ENCODE results near the gene NEU1. TPM values are rescaled to one million over a fixed set of nuclear protein-coding genes. Genes with fewer than 3 reads are reported as not detected.
"Not testable (repeated sequence)": the region's sequence is repeated elsewhere in the genome, so short reads cannot be mapped to it uniquely, and the experiment has no call there.

The NEU1 gene
- total and polyA plus RNA-seq, 4 donors, result 53.2 to 82.5 (median 70.5) TPM

DNA sequence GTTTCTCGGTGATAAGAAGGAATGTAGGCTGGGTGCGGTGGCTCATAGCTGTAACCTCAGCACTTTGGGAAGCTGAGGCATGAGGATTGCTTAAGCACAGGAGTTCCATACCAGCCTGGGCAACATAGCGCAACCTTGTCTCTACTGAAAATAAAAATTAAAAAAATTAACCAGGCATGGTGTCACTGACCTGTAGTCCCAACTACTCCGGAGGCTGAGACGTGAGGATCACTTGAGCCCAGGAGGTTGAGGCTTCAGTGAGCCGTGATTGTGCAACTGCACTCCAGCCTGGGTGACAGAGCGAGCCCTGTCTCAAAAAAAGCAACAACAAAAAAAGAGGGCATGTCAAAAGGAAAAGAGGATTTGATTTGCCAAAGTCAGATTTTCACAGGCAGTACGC, 3.9 kb downstream of the NEU1 start:
- ATAC-seq (ENCODE audit: insufficient read depth, low FRiP score), result no peak
- no peaks in the 10 kb centered on the region for H3K27me3 ChIP-seq (ENCODE audit: control insufficient read depth in 3 of 3, insufficient read depth in 3 of 3, low read length in 2 of 3)
- no peak overlapping the region for H3K9ac ChIP-seq (ENCODE audit: insufficient read depth in 1 of 2, low read length in 2 of 2)
- no peak overlapping the region for H3K4me3 ChIP-seq
- no peaks in the 10 kb centered on the region for H3K9me3 ChIP-seq (ENCODE audit: control insufficient read depth in 4 of 4, insufficient read depth in 3 of 4, low read length in 3 of 4)
- WGBS, 2 donors, result 90 to 95% methylated on average over 8 of the region's 8 CpGs
- TF ChIP-seq, protein P1, sequence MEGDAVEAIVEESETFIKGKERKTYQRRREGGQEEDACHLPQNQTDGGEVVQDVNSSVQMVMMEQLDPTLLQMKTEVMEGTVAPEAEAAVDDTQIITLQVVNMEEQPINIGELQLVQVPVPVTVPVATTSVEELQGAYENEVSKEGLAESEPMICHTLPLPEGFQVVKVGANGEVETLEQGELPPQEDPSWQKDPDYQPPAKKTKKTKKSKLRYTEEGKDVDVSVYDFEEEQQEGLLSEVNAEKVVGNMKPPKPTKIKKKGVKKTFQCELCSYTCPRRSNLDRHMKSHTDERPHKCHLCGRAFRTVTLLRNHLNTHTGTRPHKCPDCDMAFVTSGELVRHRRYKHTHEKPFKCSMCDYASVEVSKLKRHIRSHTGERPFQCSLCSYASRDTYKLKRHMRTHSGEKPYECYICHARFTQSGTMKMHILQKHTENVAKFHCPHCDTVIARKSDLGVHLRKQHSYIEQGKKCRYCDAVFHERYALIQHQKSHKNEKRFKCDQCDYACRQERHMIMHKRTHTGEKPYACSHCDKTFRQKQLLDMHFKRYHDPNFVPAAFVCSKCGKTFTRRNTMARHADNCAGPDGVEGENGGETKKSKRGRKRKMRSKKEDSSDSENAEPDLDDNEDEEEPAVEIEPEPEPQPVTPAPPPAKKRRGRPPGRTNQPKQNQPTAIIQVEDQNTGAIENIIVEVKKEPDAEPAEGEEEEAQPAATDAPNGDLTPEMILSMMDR (IDR thresholded peaks at IDR 0.05; ENCODE audit: control extremely low read depth, extremely low read depth), result no peak
- peaks cover 0 to 14% (median 5%) of the 10 kb centered on the region in 5 donors for H3K4me1 ChIP-seq (ENCODE audit: control insufficient read depth in 5 of 5, insufficient read depth in 5 of 5, low read length in 5 of 5)
- DNase-seq, result no peak
- H3K27ac ChIP-seq (ENCODE audit: low read depth in 1 of 2, low read length in 1 of 2), result no peak overlapping the region
- H3K36me3 ChIP-seq (ENCODE audit: control insufficient read depth in 4 of 4, insufficient read depth in 4 of 4, low read length in 4 of 4), result peaks cover 6 to 31% (median 11%) of the 10 kb centered on the region in 4 donors

DNA sequence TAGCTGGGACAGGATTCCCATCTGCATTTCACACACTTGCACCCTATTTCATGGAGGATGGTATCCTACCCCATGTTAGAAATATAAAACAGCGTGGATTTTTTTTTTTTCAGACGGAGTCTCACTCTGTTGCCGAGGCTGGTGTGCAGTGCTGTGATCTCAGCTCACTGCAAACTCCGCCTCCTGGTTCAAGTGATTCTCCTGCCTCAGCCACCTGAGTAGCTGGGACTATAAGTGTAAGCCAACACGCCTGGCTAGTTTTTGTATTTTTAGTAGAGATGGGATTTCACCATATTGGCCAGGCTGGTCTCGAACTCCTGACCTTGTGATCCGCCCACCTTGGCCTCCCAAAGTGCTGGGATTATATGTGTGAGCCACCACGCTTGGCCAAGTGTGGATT, 4.8 kb downstream of the NEU1 start:
- not testable (repeated sequence) for H3K4me3 ChIP-seq; DNase-seq; H3K9ac ChIP-seq (ENCODE audit: insufficient read depth in 1 of 2, low read length in 2 of 2); H3K9me3 ChIP-seq (ENCODE audit: control insufficient read depth in 4 of 4, insufficient read depth in 3 of 4, low read length in 3 of 4); H3K27me3 ChIP-seq (ENCODE audit: control insufficient read depth in 3 of 3, insufficient read depth in 3 of 3, low read length in 2 of 3); H3K27ac ChIP-seq (ENCODE audit: low read depth in 1 of 2, low read length in 1 of 2); ATAC-seq (ENCODE audit: insufficient read depth, low FRiP score); H3K4me1 ChIP-seq (ENCODE audit: control insufficient read depth in 5 of 5, insufficient read depth in 5 of 5, low read length in 5 of 5)
- peaks cover 6 to 31% (median 11%) of the 10 kb centered on the region in 4 donors for H3K36me3 ChIP-seq (ENCODE audit: control insufficient read depth in 4 of 4, insufficient read depth in 4 of 4, low read length in 4 of 4)
- 88 to 95% methylated on average over 8 of the region's 8 CpGs for whole genome bisulfite sequencing, 2 donors

DNA sequence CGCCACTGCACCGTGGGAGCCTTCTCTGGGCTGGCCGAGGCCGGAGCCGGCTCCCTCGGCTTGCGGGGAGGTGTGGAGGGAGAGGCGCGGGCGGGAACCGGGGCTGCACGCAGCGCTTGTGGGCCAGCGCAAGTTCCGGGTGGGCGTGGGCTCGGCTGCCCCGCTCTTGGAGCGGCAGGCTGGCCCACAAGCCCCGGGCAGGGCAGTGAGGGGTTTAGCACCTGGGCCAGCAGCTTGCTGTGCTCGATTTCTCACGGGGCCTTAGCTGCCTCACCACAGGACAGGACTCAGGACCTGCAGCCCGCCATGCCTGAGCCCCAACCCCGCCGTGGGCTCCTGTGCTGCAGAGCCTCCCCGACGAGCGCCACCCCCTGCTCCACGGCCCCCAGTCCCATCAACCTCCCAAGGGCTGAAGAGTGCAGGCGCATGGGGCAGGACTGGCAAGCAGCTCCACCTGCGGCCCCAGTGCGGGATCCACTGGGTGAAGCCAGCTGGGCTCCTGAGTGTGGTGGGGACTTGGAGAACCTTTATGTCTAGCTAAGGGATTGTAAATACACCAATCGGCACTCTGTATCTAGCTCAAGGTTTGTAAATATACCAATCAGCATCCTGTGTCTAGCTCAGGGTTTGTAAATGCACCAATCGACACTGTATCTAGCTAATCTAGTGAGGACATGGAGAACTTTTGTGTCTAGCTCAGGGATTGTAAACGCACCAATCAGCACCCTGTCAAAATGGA, 10.5 kb downstream of the NEU1 start:
- 91% methylated on average over 35 of the region's 35 CpGs for WGBS, 2 donors
- not testable (repeated sequence) for H3K9ac ChIP-seq (ENCODE audit: insufficient read depth in 1 of 2, low read length in 2 of 2); H3K9me3 ChIP-seq (ENCODE audit: control insufficient read depth in 4 of 4, insufficient read depth in 3 of 4, low read length in 3 of 4); DNase-seq; H3K27ac ChIP-seq (ENCODE audit: low read depth in 1 of 2, low read length in 1 of 2); H3K4me3 ChIP-seq; ATAC-seq (ENCODE audit: insufficient read depth, low FRiP score); H3K27me3 ChIP-seq (ENCODE audit: control insufficient read depth in 3 of 3, insufficient read depth in 3 of 3, low read length in 2 of 3); H3K4me1 ChIP-seq (ENCODE audit: control insufficient read depth in 5 of 5, insufficient read depth in 5 of 5, low read length in 5 of 5); H3K36me3 ChIP-seq (ENCODE audit: control insufficient read depth in 4 of 4, insufficient read depth in 4 of 4, low read length in 4 of 4)

DNA sequence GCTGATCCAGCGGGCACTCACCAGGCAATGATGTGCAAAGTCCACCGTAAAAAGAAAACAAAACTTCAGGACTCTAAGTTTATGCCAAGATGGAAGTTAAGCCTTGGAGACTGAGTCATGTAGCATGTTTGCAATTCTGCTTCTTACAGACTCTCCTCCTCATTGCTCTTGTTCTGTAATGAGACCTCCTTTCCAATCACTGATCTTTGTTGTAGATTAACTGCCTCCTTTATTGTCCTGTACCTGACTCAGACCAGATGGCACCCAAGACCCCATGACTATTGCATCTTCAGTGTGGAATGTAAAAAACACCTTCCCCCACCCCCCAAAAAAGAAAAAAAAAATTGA, 11.2 kb downstream of the NEU1 start:
- TF ChIP-seq, protein P1 (IDR thresholded peaks at IDR 0.05; ENCODE audit: control extremely low read depth, extremely low read depth), result no peak
- 91% methylated on average over 2 of the region's 2 CpGs for WGBS, 2 donors

More for the DNA sequence above, 11.2 kb downstream of the NEU1 start:
- Histone ChIP-seq H3K9ac (ENCODE audit: insufficient read depth in 1 of 2, low read length in 2 of 2) (no peak overlapping the region), H3K9me3 (ENCODE audit: control insufficient read depth in 4 of 4, insufficient read depth in 3 of 4, low read length in 3 of 4) (no peaks in the 10 kb centered on the region), H3K4me1 (ENCODE audit: control insufficient read depth in 5 of 5, insufficient read depth in 5 of 5, low read length in 5 of 5) (no peaks in the 10 kb centered on the region), H3K27me3 (ENCODE audit: control insufficient read depth in 3 of 3, insufficient read depth in 3 of 3, low read length in 2 of 3) (no peaks in the 10 kb centered on the region), H3K27ac (ENCODE audit: low read depth in 1 of 2, low read length in 1 of 2) (no peak overlapping the region), H3K4me3 (no peak overlapping the region), H3K36me3 (ENCODE audit: control insufficient read depth in 4 of 4, insufficient read depth in 4 of 4, low read length in 4 of 4) (no peaks in the 10 kb centered on the region)
- ATAC-seq (ENCODE audit: insufficient read depth, low FRiP score) (no peak), DNase-seq (no peak)
